IMR-90 (cell line): Measurements from ENCODE around the gene NPIPA1. TPM values are rescaled to one million over a fixed set of nuclear protein-coding genes. Genes with fewer than 3 reads are reported as not detected.
"Not testable (repeated sequence)": the region's sequence is repeated elsewhere in the genome, so short reads cannot be mapped to it uniquely, and the experiment has no call there.

Experiments
- ATAC-seq: fragments of 200-7000 bp; cut with Tn5 transposase; 2 replicates; pipeline ENCODE4 v1.9.1; 2020; ENCODE audit warnings: low read depth, mild to moderate bottlenecking, moderate library complexity
- BruUV-seq: library from RNA; stranded (reverse); fragments of 400-500 nt; replicated peaks from 2 replicates; lab custom pipeline; 2021; lab: Mats Ljungman, UMichigan
- CTCF ChIA-PET: fragments of 300-600 bp; formaldehyde crosslinking; extraction: SDS; loops from one replicate; lab custom pipeline; 2021; ENCODE audit warnings: antibody characterized with exemption; lab: Yijun Ruan, JAX
- POLR2A ChIA-PET: fragments of 300-600 bp; sonication (Branson Sonifier 250); formaldehyde crosslinking; loops from one replicate; lab custom pipeline; 2022; ENCODE audit warnings: antibody characterized with exemption; ENCODE audit not compliant: unreplicated experiment; lab: Charles Lee
- DNase-seq: peaks from one replicate; pipeline ENCODE4 v3.0.0; 2013
- H2AFZ ChIP-seq: replicated peaks from 2 replicates; pipeline ENCODE3; 2013; ENCODE audit warnings: low read length, mild to moderate bottlenecking; ENCODE audit not compliant: poor library complexity
- H2AK5ac ChIP-seq: 2 replicates; pipeline ENCODE4 v1.6.1; 2013; ENCODE audit warnings: low read depth, low read length, inconsistent platforms
- H2AK9ac ChIP-seq: replicated peaks from 2 replicates; pipeline ENCODE3; 2013; ENCODE audit warnings: mild to moderate bottlenecking, low read depth, low read length, moderate library complexity; ENCODE audit not compliant: poor library complexity
- H2BK120ac ChIP-seq: 2 replicates; pipeline ENCODE4 v1.6.1; 2013; ENCODE audit warnings: low read depth, low read length, inconsistent platforms
- H2BK15ac ChIP-seq: 3 replicates; pipeline ENCODE4 v1.6.1; 2013; ENCODE audit warnings: low read depth, low read length, inconsistent platforms
- H2BK20ac ChIP-seq: 2 replicates; pipeline ENCODE4 v1.6.1; 2013; ENCODE audit warnings: low read depth, mild to moderate bottlenecking, inconsistent platforms, low read length, moderate library complexity
- H2BK5ac ChIP-seq: 2 replicates; pipeline ENCODE4 v1.6.1; 2013; ENCODE audit warnings: mild to moderate bottlenecking, low read depth, low read length, inconsistent platforms; ENCODE audit not compliant: poor library complexity, severe bottlenecking
- H3K14ac ChIP-seq: replicated peaks from 2 replicates; pipeline ENCODE4 v1.6.1; 2013; ENCODE audit warnings: low read depth, low read length, inconsistent platforms
- H3K18ac ChIP-seq: 2 replicates; pipeline ENCODE4 v1.6.1; 2013; ENCODE audit warnings: low read depth, low read length, control low read depth
- H3K23ac ChIP-seq: 2 replicates; pipeline ENCODE4 v1.6.1; 2013; ENCODE audit warnings: low read depth, low read length, inconsistent platforms
- H3K27ac ChIP-seq: 2 replicates; pipeline ENCODE4 v1.5.1; 2013; ENCODE audit warnings: mild to moderate bottlenecking, control low read depth, low read length; ENCODE audit not compliant: insufficient read depth
- H3K27me3 ChIP-seq: 2 replicates; pipeline ENCODE4 v1.6.1; 2013; ENCODE audit warnings: low read length; ENCODE audit not compliant: control insufficient read depth, insufficient read depth
- H3K36me3 ChIP-seq: 2 replicates; pipeline ENCODE4 v1.6.1; 2013; ENCODE audit warnings: low read length, mixed read lengths; ENCODE audit not compliant: control insufficient read depth, insufficient read depth
- H3K4ac ChIP-seq: 2 replicates; pipeline ENCODE4 v1.6.1; 2013; ENCODE audit warnings: low read depth, low read length, inconsistent platforms
- H3K4me1 ChIP-seq: 2 replicates; pipeline ENCODE4 v1.6.1; 2013; ENCODE audit warnings: low read length, mixed read lengths; ENCODE audit not compliant: control insufficient read depth, insufficient read depth
- H3K4me2 ChIP-seq: 2 replicates; pipeline ENCODE4 v1.6.1; 2013; ENCODE audit warnings: low read depth, mild to moderate bottlenecking, control low read depth, low read length, moderate library complexity
- H3K4me3 ChIP-seq: 2 replicates; pipeline ENCODE4 v1.5.1; 2013; ENCODE audit warnings: low read depth, mild to moderate bottlenecking, control low read depth, low read length, moderate library complexity; ENCODE audit not compliant: insufficient read depth
- H3K56ac ChIP-seq: 2 replicates; pipeline ENCODE4 v1.6.1; 2013; ENCODE audit warnings: low read length, inconsistent platforms; ENCODE audit not compliant: insufficient read depth; ENCODE audit errors: extremely low read depth
- H3K79me1 ChIP-seq, 2 experiments: 2 replicates each; pipeline ENCODE4 v1.6.1; 2013; ENCODE audit warnings: low read length in 2 of 2, inconsistent platforms in 1 of 2, low read depth in 1 of 2
- H3K9ac ChIP-seq: 2 replicates; pipeline ENCODE4 v1.6.1; 2013; ENCODE audit warnings: low read depth, low read length, control low read depth
- H3K9me1 ChIP-seq: 2 replicates; pipeline ENCODE4 v1.6.1; 2013; ENCODE audit warnings: low read length, inconsistent platforms; ENCODE audit not compliant: insufficient read depth
- H3K9me3 ChIP-seq: 2 replicates; pipeline ENCODE4 v1.6.1; 2013; ENCODE audit warnings: low read length; ENCODE audit not compliant: control insufficient read depth, insufficient read depth
- H4K20me1 ChIP-seq: 2 replicates; pipeline ENCODE4 v1.6.1; 2013; ENCODE audit warnings: low read length, inconsistent platforms; ENCODE audit not compliant: insufficient read depth
- H4K5ac ChIP-seq: 2 replicates; pipeline ENCODE4 v1.6.1; 2013; ENCODE audit warnings: mild to moderate bottlenecking, low read depth, low read length, control low read depth
- H4K8ac ChIP-seq, 2 experiments: 2 replicates each; pipeline ENCODE4 v1.6.1; 2013; ENCODE audit warnings: low read depth in 2 of 2, low read length in 2 of 2, control low read depth in 1 of 2, inconsistent platforms in 1 of 2
- H4K91ac ChIP-seq: 2 replicates; pipeline ENCODE4 v1.6.1; 2013; ENCODE audit warnings: low read depth, low read length, inconsistent platforms; ENCODE audit not compliant: insufficient read depth
- WGBS, 2 experiments: methylation state at CpG; one replicate each; pipeline versions ENCODE4 v1.1.5 to v1.1.7; 2013; ENCODE audit warnings: missing lambda C conversion rate in 2 of 2; ENCODE audit not compliant: insufficient read length in 1 of 2; ENCODE audit errors: extremely low coverage in 2 of 2; 5-methylcytosine and 5-hydroxymethylcytosine counted together
- dilution Hi-C: fragments of 300-500 bp; cut with HindIII; formaldehyde crosslinking; loops from one replicate; pipeline ENCODE4 v1.14.3; 2018; ENCODE audit warnings: low sequenced_read_pairs; ENCODE audit not compliant: unreplicated experiment
- in situ Hi-C: fragments of 300-500 bp; cut with MboI; formaldehyde crosslinking; loops from 3 replicates; pipeline ENCODE4 v1.14.3; 2019; ENCODE audit warnings: low sequenced_read_pairs, inconsistent platforms, mixed read lengths
- intact Hi-C: fragments of 100-400 bp; cut with micrococcal nuclease; formaldehyde crosslinking; loops from 2 replicates; pipeline ENCODE4 v1.10.0; 2022
- polyA plus RNA-seq, 3 experiments: library from polyadenylated mRNA; depleted of rRNA; stranded (reverse); fragments of >200 nt; gene quantifications; 2 replicates each; pipeline ENCODE4 v1.2.3, GENCODE V29; 2012; ENCODE audit warnings: low replicate concordance in 1 of 3
- total RNA-seq: library from RNA; depleted of rRNA; stranded (reverse); fragments of >200 nt; gene quantifications from 2 replicates; pipeline ENCODE4 v1.2.3, GENCODE V29; 2012

NPIPA1 gene
- total and polyA plus RNA-seq, 2 of the 4 experiments (the other 2 are of a cell fraction): 8.1 to 85.8 TPM

DNA sequence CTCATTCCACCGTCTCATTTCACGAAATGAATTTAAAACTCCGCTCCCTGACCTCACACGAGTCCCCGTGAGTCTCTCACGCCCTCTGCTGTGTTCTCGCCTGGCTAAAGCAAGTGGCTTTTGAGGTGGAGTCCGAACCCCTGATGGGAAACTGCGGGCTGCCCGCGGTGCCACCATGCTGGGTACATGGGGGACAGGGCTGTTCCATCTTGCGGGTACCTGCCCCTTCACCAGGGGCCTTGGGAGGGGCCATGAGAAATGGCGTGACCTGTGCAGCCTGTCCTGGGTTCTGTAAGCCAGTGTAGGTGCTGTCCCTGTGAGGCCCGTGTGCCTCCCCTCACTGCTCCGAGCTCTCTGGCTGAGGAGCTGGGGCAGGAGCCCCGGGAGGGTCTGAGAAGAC, 14.3 kb upstream of the NPIPA1 start:
- H3K27me3 ChIP-seq, H4K8ac ChIP-seq, H3K4ac ChIP-seq, H3K4me3 ChIP-seq, H3K18ac ChIP-seq, H3K56ac ChIP-seq, H3K27ac ChIP-seq, H3K36me3 ChIP-seq, H3K9me3 ChIP-seq, BruUV-seq, POLR2A ChIA-PET, H3K9ac ChIP-seq, H4K5ac ChIP-seq, intact Hi-C loops, H3K9me1 ChIP-seq, in situ Hi-C loops, H4K91ac ChIP-seq, CTCF ChIA-PET, DNase-seq, dilution Hi-C loops, ATAC-seq, H3K4me2 ChIP-seq, H2AK9ac ChIP-seq, H3K79me1 ChIP-seq, H2BK5ac ChIP-seq, H4K20me1 ChIP-seq, H3K23ac ChIP-seq, H3K4me1 ChIP-seq, H2AK5ac ChIP-seq, H2BK20ac ChIP-seq, H2AFZ ChIP-seq, H2BK120ac ChIP-seq, H3K14ac ChIP-seq, H2BK15ac ChIP-seq: not testable (repeated sequence)
- no CpG with 5 or more reads among the region's 16 CpGs for WGBS, 2 experiments

DNA sequence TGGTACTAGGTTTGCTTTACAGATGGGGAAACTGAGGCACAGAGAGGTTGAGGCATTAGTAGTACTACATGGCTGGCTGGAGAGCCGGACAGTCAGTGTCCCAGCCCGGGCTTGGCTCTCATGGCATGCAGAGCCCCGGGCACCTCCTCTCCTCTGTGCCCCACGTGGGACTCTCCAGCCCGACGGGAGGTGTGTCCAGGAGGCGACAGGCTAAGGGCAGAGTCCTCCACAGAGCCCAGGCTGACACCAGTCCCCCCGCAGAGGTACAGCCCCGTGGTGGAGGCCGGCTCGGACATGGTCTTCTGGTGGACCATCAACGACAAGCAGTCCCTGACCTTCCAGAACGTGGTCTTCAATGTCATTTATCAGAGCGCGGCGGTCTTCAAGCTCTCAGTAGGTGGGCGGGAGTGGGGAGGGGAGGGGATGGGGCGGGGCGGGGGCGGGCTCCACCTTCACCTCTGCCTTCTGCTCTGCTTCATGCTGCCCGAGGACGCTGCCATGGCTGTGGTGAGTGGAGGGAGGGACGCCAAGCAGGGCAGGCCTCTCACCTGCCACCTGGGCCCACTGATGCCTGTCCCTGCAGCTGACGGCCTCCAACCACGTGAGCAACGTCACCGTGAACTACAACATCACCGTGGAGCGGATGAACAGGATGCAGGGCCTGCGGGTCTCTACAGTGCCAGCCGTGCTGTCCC, 13.7 kb upstream of the NPIPA1 start:
- ATAC-seq, H3K4me2 ChIP-seq, H4K91ac ChIP-seq, H3K4me3 ChIP-seq, H3K56ac ChIP-seq, H2BK20ac ChIP-seq, H3K27ac ChIP-seq, H3K9me1 ChIP-seq, intact Hi-C loops, H3K14ac ChIP-seq, H3K9ac ChIP-seq, CTCF ChIA-PET, H3K36me3 ChIP-seq, H4K20me1 ChIP-seq, H3K27me3 ChIP-seq, H2BK5ac ChIP-seq, DNase-seq, H4K8ac ChIP-seq, H3K18ac ChIP-seq, H3K9me3 ChIP-seq, H2AFZ ChIP-seq, H3K4me1 ChIP-seq, H2AK9ac ChIP-seq, H2BK120ac ChIP-seq, dilution Hi-C loops, H3K23ac ChIP-seq, POLR2A ChIA-PET, H2AK5ac ChIP-seq, H2BK15ac ChIP-seq, in situ Hi-C loops, H3K79me1 ChIP-seq, BruUV-seq, H4K5ac ChIP-seq, H3K4ac ChIP-seq: not testable (repeated sequence)
- no CpG with 5 or more reads among the region's 31 CpGs for WGBS, 2 experiments
